MV-4-11 (cell line): ENCODE measurements around the gene HES6.

Experiments used
- DNase-seq: peaks from one replicate; lab custom pipeline; 2025; lab: John Stamatoyannopoulos, UW

The HES6 gene

GRCh38 chr2:238239863-238240756 is at the start of gene HES6:
HES6 (minus strand) TSS chr2:238240038; CDS start chr2:238239905, 133 bp downstream.
- DNase-seq: peak; percentile 81

GRCh38 chr2:238289574-238289973 is 49.7 kb upstream of the HES6 start:
- DNase-seq: no peak

GRCh38 chr2:238288650-238289573 is 49.1 kb upstream of the HES6 start:
- peak; percentile 99 for DNase-seq

- peak; percentile 57 for DNase-seq
Observed at GRCh38 chr2:238287737-238288649, 48.2 kb upstream of the HES6 start, which contains the start of gene PER2. PER2 (minus strand) TSS chr2:238288610; CDS start chr2:238277936, 10,674 bp downstream.

GRCh38 chr2:238286987-238287736 is 47.3 kb upstream of the HES6 start:
- no peak for DNase-seq

GRCh38 chr2:238286551-238286950 is 46.7 kb upstream of the HES6 start:
- peak; percentile 58 for DNase-seq

- no peak for DNase-seq
Observed at GRCh38 chr2:238286095-238286494, 46.3 kb upstream of the HES6 start.

- no peak for DNase-seq
Observed at GRCh38 chr2:238285653-238286082, 45.8 kb upstream of the HES6 start.

- no peak for DNase-seq
Observed at GRCh38 chr2:238284802-238285515, 45.1 kb upstream of the HES6 start.

GRCh38 chr2:238282861-238283738 is 43.3 kb upstream of the HES6 start:
- DNase-seq: peak; percentile 17

GRCh38 chr2:238281826-238282480 is 42.1 kb upstream of the HES6 start:
- no peak for DNase-seq

- DNase-seq: no peak
Observed at GRCh38 chr2:238280083-238280825, 40.4 kb upstream of the HES6 start.

GRCh38 chr2:238279324-238279682 is 39.5 kb upstream of the HES6 start:
- no peak for DNase-seq

- no peak for DNase-seq
Observed at GRCh38 chr2:238278626-238279323, 38.9 kb upstream of the HES6 start.

- no peak for DNase-seq
Observed at GRCh38 chr2:238277695-238278094, 37.9 kb upstream of the HES6 start.

GRCh38 chr2:238274152-238274865 is 34.5 kb upstream of the HES6 start:
- DNase-seq: no peak

- peak; percentile 50 for DNase-seq
Observed at GRCh38 chr2:238273433-238273832, 33.6 kb upstream of the HES6 start.
